Erythroblast (primary cell): ENCODE data around the gene ACADS.

ENCODE experiments used
- GATA1 ChIP-seq: IDR thresholded peaks from 2 replicates; pipeline ENCODE4 v1.6.1; 2011; ENCODE audit warnings: low read depth, mild to moderate bottlenecking, control low read depth, low read length, moderate library complexity
- POLR2A ChIP-seq: IDR thresholded peaks from 2 replicates; pipeline ENCODE4 v1.6.1; 2011; ENCODE audit warnings: mild to moderate bottlenecking, low read length

DNA sequence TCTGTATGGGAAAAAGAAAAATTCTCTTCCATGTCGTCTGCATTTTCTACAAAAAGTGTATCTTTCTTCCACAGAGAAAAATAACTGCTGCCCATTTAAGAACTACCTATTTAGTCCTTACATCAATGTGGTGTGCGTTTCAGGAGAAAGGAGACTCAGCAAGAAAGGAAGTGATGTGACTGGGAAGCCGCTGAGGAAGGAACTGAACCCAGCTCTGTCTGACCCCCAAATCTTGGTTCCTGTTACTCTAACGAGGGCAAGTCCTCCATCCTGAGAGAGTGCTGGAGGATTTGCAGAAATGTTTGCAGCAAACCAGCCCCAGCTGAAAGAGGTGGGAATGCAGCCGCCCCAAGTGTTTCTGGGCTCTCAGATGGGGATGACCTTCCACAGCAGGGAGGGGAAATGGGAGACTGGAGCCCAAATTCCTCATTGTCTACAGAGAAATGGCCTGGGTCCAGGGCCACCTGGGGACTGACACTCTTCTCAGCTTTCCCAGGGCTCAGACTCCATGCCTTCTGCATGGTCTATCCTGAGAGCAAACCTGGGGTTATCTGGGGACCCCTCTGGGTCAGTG lies 45.4 kb upstream of the ACADS start:
- no peak for TF ChIP-seq POLR2A
- no peak for TF ChIP-seq GATA1
